Loucy (cell line): Measurements from ENCODE around the gene ZNF667.

Experiments used
- EZH2phosphoT487 ChIP-seq: fragments of 200-600 bp; IDR thresholded peaks from 2 replicates; pipeline ENCODE4 v1.6.1; 2018; ENCODE audit warnings: antibody characterized with exemption, mild to moderate bottlenecking, moderate library complexity, borderline replicate concordance
- TF ChIP-seq, protein P1 (sequence below): fragments of 200-600 bp; sonication (generic); conservative IDR thresholded peaks from 2 replicates; pipeline ENCODE4 v1.5.1; 2014; ENCODE audit warnings: mild to moderate bottlenecking, antibody characterized with exemption, low read length

DNA sequence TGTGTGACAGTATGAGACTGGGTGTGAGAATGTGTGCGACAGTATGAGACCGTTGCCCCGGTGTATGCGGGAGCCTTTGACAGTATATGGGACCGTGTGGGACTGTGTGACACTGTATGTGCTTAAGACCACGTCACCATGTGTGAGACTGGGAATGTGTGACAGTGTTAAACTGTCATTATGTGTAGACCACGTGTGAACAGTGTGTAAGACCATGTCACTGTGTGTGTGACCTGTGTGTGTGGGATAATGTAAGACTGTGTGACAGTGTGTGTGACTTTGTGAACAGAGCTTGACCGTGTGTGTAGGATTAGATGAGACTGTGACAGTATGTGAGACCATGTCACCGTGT is 72.5 kb downstream of the ZNF667 start:
- TF ChIP-seq, protein P1, sequence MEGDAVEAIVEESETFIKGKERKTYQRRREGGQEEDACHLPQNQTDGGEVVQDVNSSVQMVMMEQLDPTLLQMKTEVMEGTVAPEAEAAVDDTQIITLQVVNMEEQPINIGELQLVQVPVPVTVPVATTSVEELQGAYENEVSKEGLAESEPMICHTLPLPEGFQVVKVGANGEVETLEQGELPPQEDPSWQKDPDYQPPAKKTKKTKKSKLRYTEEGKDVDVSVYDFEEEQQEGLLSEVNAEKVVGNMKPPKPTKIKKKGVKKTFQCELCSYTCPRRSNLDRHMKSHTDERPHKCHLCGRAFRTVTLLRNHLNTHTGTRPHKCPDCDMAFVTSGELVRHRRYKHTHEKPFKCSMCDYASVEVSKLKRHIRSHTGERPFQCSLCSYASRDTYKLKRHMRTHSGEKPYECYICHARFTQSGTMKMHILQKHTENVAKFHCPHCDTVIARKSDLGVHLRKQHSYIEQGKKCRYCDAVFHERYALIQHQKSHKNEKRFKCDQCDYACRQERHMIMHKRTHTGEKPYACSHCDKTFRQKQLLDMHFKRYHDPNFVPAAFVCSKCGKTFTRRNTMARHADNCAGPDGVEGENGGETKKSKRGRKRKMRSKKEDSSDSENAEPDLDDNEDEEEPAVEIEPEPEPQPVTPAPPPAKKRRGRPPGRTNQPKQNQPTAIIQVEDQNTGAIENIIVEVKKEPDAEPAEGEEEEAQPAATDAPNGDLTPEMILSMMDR, result no peak
- no peak for TF ChIP-seq EZH2phosphoT487
